ENCODE measurements around the gene MTRF1L.

Gene MTRF1L

GRCh38 chr6:153028963-153029362, 26.5 kb upstream of the MTRF1L start:
- no peak overlapping the region for H3K4me3 ChIP-seq (ENCODE audit: low read depth, low read length)
- TF ChIP-seq POLR2A (IDR thresholded peaks at IDR 0.05; ENCODE audit: extremely low read depth, insufficient read length) (no peak), CTCF (IDR thresholded peaks at IDR 0.05; ENCODE audit: low read depth, low read length) (no peak), MAX (IDR thresholded peaks at IDR 0.05; ENCODE audit: low read depth, low read length) (no peak), MYC (IDR thresholded peaks at IDR 0.05; ENCODE audit: low read depth, low read length) (no peak)
- DNase-seq (ENCODE audit: low read depth): no peak

GRCh38 chr6:153028286-153028685, 25.8 kb upstream of the MTRF1L start:
- no peak for DNase-seq (ENCODE audit: low read depth)
- no peak overlapping the region for H3K4me3 ChIP-seq (ENCODE audit: low read depth, low read length)
- TF ChIP-seq POLR2A (IDR thresholded peaks at IDR 0.05; ENCODE audit: extremely low read depth, insufficient read length): no peak
- TF ChIP-seq MYC (IDR thresholded peaks at IDR 0.05; ENCODE audit: low read depth, low read length): no peak
- no peak for TF ChIP-seq CTCF (IDR thresholded peaks at IDR 0.05; ENCODE audit: low read depth, low read length)
- TF ChIP-seq MAX (IDR thresholded peaks at IDR 0.05; ENCODE audit: low read depth, low read length): no peak

- no peak for TF ChIP-seq MYC (IDR thresholded peaks at IDR 0.05; ENCODE audit: low read depth, low read length)
- TF ChIP-seq CTCF (IDR thresholded peaks at IDR 0.05; ENCODE audit: low read depth, low read length): no peak
- TF ChIP-seq POLR2A (IDR thresholded peaks at IDR 0.05; ENCODE audit: extremely low read depth, insufficient read length): no peak
- no peak for TF ChIP-seq MAX (IDR thresholded peaks at IDR 0.05; ENCODE audit: low read depth, low read length)
- DNase-seq (ENCODE audit: low read depth): no peak
- H3K4me3 ChIP-seq (ENCODE audit: low read depth, low read length): no peak overlapping the region
Observed at GRCh38 chr6:153027480-153027879, 25.0 kb upstream of the MTRF1L start.

GRCh38 chr6:153024709-153025017, 22.2 kb upstream of the MTRF1L start:
- no peak overlapping the region for H3K4me3 ChIP-seq (ENCODE audit: low read depth, low read length)
- TF ChIP-seq MAX (IDR thresholded peaks at IDR 0.05; ENCODE audit: low read depth, low read length): no peak
- no peak for TF ChIP-seq CTCF (IDR thresholded peaks at IDR 0.05; ENCODE audit: low read depth, low read length)
- TF ChIP-seq POLR2A (IDR thresholded peaks at IDR 0.05; ENCODE audit: extremely low read depth, insufficient read length): no peak
- TF ChIP-seq MYC (IDR thresholded peaks at IDR 0.05; ENCODE audit: low read depth, low read length): no peak
- DNase-seq (ENCODE audit: low read depth): no peak

- DNase-seq (ENCODE audit: low read depth): peak; percentile 72
- TF ChIP-seq MAX (IDR thresholded peaks at IDR 0.05; ENCODE audit: low read depth, low read length): peak; percentile 21; the same call in 1 of the 2 replicates
- TF ChIP-seq POLR2A (IDR thresholded peaks at IDR 0.05; ENCODE audit: extremely low read depth, insufficient read length): no peak
- 0 out of 2 replicates have a peak, but pooled peaks have one; percentile 36 for TF ChIP-seq MYC (IDR thresholded peaks at IDR 0.05; ENCODE audit: low read depth, low read length)
- peak; percentile 80 for TF ChIP-seq CTCF (IDR thresholded peaks at IDR 0.05; ENCODE audit: low read depth, low read length)
Observed at GRCh38 chr6:153023977-153024708, 21.6 kb upstream of the MTRF1L start.

More at GRCh38 chr6:153023977-153024708, 21.6 kb upstream of the MTRF1L start:
- H3K4me3 ChIP-seq (ENCODE audit: low read depth, low read length): no peak overlapping the region
